B cell (primary cell): ENCODE measurements around the gene RAB8B. TPM values are rescaled to one million over a fixed set of nuclear protein-coding genes. Genes with fewer than 3 reads are reported as not detected.

Experiments
- ATAC-seq: fragments of 200-7000 bp; cut with Tn5 transposase; one replicate; pipeline ENCODE4 v1.10.0; 2021; ENCODE audit warnings: low read depth, mild to moderate bottlenecking, moderate number of reproducible peaks, moderate library complexity
- CTCF ChIA-PET: fragments of 350-600 bp; sonication (Branson Sonifier 250); formaldehyde crosslinking; loops from one replicate; lab custom pipeline; 2021; ENCODE audit warnings: antibody characterized with exemption, inconsistent platforms; lab: Charles Lee
- POLR2A ChIA-PET: fragments of 350-600 bp; sonication (Branson Sonifier 250); formaldehyde crosslinking; loops from one replicate; lab custom pipeline; 2021; ENCODE audit warnings: antibody characterized with exemption; lab: Charles Lee
- DNase-seq: peaks from one replicate; pipeline ENCODE4 v3.0.0; 2013
- H2AFZ ChIP-seq: 2 replicates; pipeline ENCODE4 v1.6.1; 2012; ENCODE audit warnings: mild to moderate bottlenecking, low read depth, low read length; ENCODE audit not compliant: insufficient read depth, poor library complexity, severe bottlenecking
- H3K27ac ChIP-seq, 2 donors: 1 replicate in 1 of 2; 2 replicates in 1 of 2; pipeline ENCODE4 v1.5.1; 2012 to 2013; ENCODE audit warnings: low read length in 2 of 2, mild to moderate bottlenecking in 2 of 2, moderate library complexity in 1 of 2
- H3K27me3 ChIP-seq, 4 experiments: fragments of 200-600 bp in 1 of 4; sonication (generic) in 1 of 4; replicated peaks in 1 of 4; 1 replicate in 2 of 4; 2 replicates in 2 of 4; pipeline versions ENCODE4 v1.6.1 to v1.7.0; 2013 to 2016; ENCODE audit warnings: low read length in 3 of 4, mild to moderate bottlenecking in 2 of 4, mixed read lengths in 1 of 4, moderate library complexity in 1 of 4; ENCODE audit not compliant: insufficient read depth in 4 of 4, control insufficient read depth in 3 of 4; ENCODE audit errors: control extremely low read depth in 1 of 4
- H3K36me3 ChIP-seq, 2 experiments: replicated peaks in 1 of 2; 1 replicate in 1 of 2; 2 replicates in 1 of 2; pipeline versions ENCODE4 v1.6.1 to v1.7.1; 2013; ENCODE audit warnings: low read length in 1 of 2; ENCODE audit not compliant: insufficient read depth in 2 of 2, control insufficient read depth in 1 of 2; ENCODE audit errors: control extremely low read depth in 1 of 2, extremely low read depth in 1 of 2
- H3K4me1 ChIP-seq, 2 donors: fragments of 200-600 bp in 1 of 2; sonication (generic) in 1 of 2; 1 replicate in 1 of 2; 2 replicates in 1 of 2; pipeline versions ENCODE4 v1.5.1 to v1.6.1; 2013 to 2017; ENCODE audit warnings: low read length in 2 of 2; ENCODE audit not compliant: control insufficient read depth in 2 of 2, insufficient read depth in 2 of 2
- H3K4me2 ChIP-seq: replicated peaks from 2 replicates; pipeline ENCODE3; 2012; ENCODE audit warnings: mild to moderate bottlenecking, low read depth, low read length; ENCODE audit not compliant: poor library complexity, severe bottlenecking
- H3K4me3 ChIP-seq, 5 experiments: fragments of 200-600 bp in 1 of 5; sonication (generic) in 1 of 5; 1 replicate in 3 of 5; 2 replicates in 2 of 5; pipeline versions ENCODE4 v1.5.1 to v1.7.0; 2011 to 2016; ENCODE audit warnings: low read length in 4 of 5, mild to moderate bottlenecking in 4 of 5, low read depth in 2 of 5, control low read depth in 1 of 5, moderate library complexity in 1 of 5; ENCODE audit not compliant: insufficient read depth in 1 of 5; ENCODE audit errors: control extremely low read depth in 1 of 5, extremely low read depth in 1 of 5
- H3K79me2 ChIP-seq: fragments of 200-600 bp; sonication (generic); one replicate; pipeline ENCODE4 v1.6.0; 2016; ENCODE audit warnings: low read length; ENCODE audit not compliant: control insufficient read depth, insufficient read depth
- H3K9ac ChIP-seq: fragments of 200-600 bp; sonication (generic); 2 replicates; pipeline ENCODE4 v1.6.1; 2017; ENCODE audit warnings: mild to moderate bottlenecking, low read length, moderate library complexity
- H3K9me3 ChIP-seq, 3 donors: one replicate each; pipeline versions ENCODE4 v1.6.1 to v1.7.1; 2013; ENCODE audit warnings: low read length in 2 of 3; ENCODE audit not compliant: control insufficient read depth in 2 of 3, insufficient read depth in 1 of 3; ENCODE audit errors: control extremely low read depth in 1 of 3
- H4K20me1 ChIP-seq: 2 replicates; pipeline ENCODE4 v1.6.0; 2012; ENCODE audit warnings: mild to moderate bottlenecking, low read length; ENCODE audit not compliant: insufficient read depth, control insufficient read depth, poor library complexity, severe bottlenecking
- H3K27ac Mint-ChIP-seq: one replicate; pipeline ENCODE4 v1.8.0; 2021; ENCODE audit warnings: mixed read lengths
- H3K27me3 Mint-ChIP-seq: one replicate; pipeline ENCODE4 v1.8.0; 2021; ENCODE audit warnings: mixed read lengths
- H3K4me1 Mint-ChIP-seq: one replicate; pipeline ENCODE4 v1.8.0; 2021; ENCODE audit warnings: mixed read lengths
- H3K4me3 Mint-ChIP-seq: one replicate; pipeline ENCODE4 v1.8.0; 2021; ENCODE audit warnings: mixed read lengths
- H3K9me3 Mint-ChIP-seq: one replicate; pipeline ENCODE4 v1.8.0; 2022; ENCODE audit warnings: mixed read lengths; ENCODE audit not compliant: insufficient read depth
- CTCF ChIP-seq: fragments of 200-600 bp; IDR thresholded peaks from one replicate; pipeline ENCODE4 v1.8.0; 2022; ENCODE audit warnings: antibody characterized with exemption, mild to moderate bottlenecking
- EZH2 ChIP-seq: IDR thresholded peaks from 2 replicates; pipeline ENCODE4 v1.6.1; 2012; ENCODE audit warnings: borderline replicate concordance, low read depth, mild to moderate bottlenecking, moderate library complexity, low read length; ENCODE audit not compliant: insufficient read depth, poor library complexity, severe bottlenecking
- WGBS: methylation state at CpG from one replicate; pipeline ENCODE4 v1.1.5; 2013; ENCODE audit warnings: missing lambda C conversion rate; ENCODE audit not compliant: insufficient coverage; 5-methylcytosine and 5-hydroxymethylcytosine counted together
- intact Hi-C: fragments of 100-400 bp; cut with micrococcal nuclease; formaldehyde crosslinking; loops from one replicate; pipeline ENCODE4 v1.10.0; 2022
- polyA plus RNA-seq: library from polyadenylated mRNA; depleted of rRNA; stranded (reverse); fragments of >200 nt; gene quantifications from 2 replicates; pipeline ENCODE4 v1.2.3, GENCODE V29; 2012
- total RNA-seq, 2 donors: library from RNA; stranded (reverse); fragments of 120-200 nt in 1 of 2; gene quantifications; 1 replicate in 1 of 2; 2 replicates in 1 of 2; pipeline versions ENCODE4 v1.2.3 to v1.2.4, GENCODE V29; 2013 to 2022

Gene RAB8B
- total and polyA plus RNA-seq, 2 donors (not counting 1 experiment from before 2014, with no cell fraction given), result 9.6 to 61.3 TPM

GRCh38 chr15:63260791-63261190 is 71.4 kb downstream of the RAB8B start:
- Histone ChIP-seq H3K4me2 (no peak overlapping the region), H3K9me3 (peaks cover 0 to 4% (median 1%) of the 10 kb centered on the region in 3 donors), H2AFZ (no peak overlapping the region), H3K9ac (no peak overlapping the region), H3K36me3 (peaks cover 24 to 65% of the 10 kb centered on the region in 2 experiments), H3K27me3 (no peaks in the 10 kb centered on the region), H4K20me1 (peaks cover 4% of the 10 kb centered on the region), H3K79me2 (no peaks in the 10 kb centered on the region), H3K4me3 (no peak overlapping the region), H3K4me1 (no peaks in the 10 kb centered on the region), H3K27ac (no peak overlapping the region)
- H3K4me3 Mint-ChIP-seq, result no peak overlapping the region
- no peaks in the 10 kb centered on the region for H3K27me3 Mint-ChIP-seq
- intact Hi-C loops, result no loop called here
- no peak overlapping the region for H3K27ac Mint-ChIP-seq
- POLR2A ChIA-PET, result no interaction called here
- no peak for DNase-seq
- CTCF ChIA-PET, result no interaction called here
- no peak for TF ChIP-seq EZH2
- TF ChIP-seq CTCF, result no peak
- WGBS, result no CpG with 5 or more reads among the region's 5 CpGs
- H3K4me1 Mint-ChIP-seq, result no peaks in the 10 kb centered on the region
- ATAC-seq, result no peak
- no peaks in the 10 kb centered on the region for H3K9me3 Mint-ChIP-seq

- Histone ChIP-seq H2AFZ (no peak overlapping the region), H3K9me3 (peaks cover 0 to 4% (median 1%) of the 10 kb centered on the region in 3 donors), H3K4me1 (no peaks in the 10 kb centered on the region), H3K27me3 (no peaks in the 10 kb centered on the region), H3K9ac (no peak overlapping the region), H3K4me2 (no peak overlapping the region), H3K4me3 (no peak overlapping the region), H3K27ac (no peak overlapping the region), H3K79me2 (no peaks in the 10 kb centered on the region), H3K36me3 (peaks cover 23 to 64% of the 10 kb centered on the region in 2 experiments), H4K20me1 (peaks cover 4% of the 10 kb centered on the region)
- intact Hi-C loops, result no loop called here
- H3K4me1 Mint-ChIP-seq, result no peaks in the 10 kb centered on the region
- no peaks in the 10 kb centered on the region for H3K9me3 Mint-ChIP-seq
- H3K4me3 Mint-ChIP-seq, result no peak overlapping the region
- CTCF ChIA-PET, result no interaction called here
- TF ChIP-seq CTCF, result no peak
- H3K27me3 Mint-ChIP-seq, result no peaks in the 10 kb centered on the region
- POLR2A ChIA-PET, result no interaction called here
- DNase-seq (no peak), ATAC-seq (no peak)
- H3K27ac Mint-ChIP-seq, result no peak overlapping the region
Measured at GRCh38 chr15:63261311-63261710, 71.9 kb downstream of the RAB8B start.
